ENCODE data around the gene PTPRT. TPM values are rescaled to one million over a fixed set of nuclear protein-coding genes. Genes with fewer than 3 reads are reported as not detected.

PTPRT gene
- total and polyA plus RNA-seq, 9 donors: under 0.01 to 3.2 (median 0.22) TPM; not detected in 1

DNA sequence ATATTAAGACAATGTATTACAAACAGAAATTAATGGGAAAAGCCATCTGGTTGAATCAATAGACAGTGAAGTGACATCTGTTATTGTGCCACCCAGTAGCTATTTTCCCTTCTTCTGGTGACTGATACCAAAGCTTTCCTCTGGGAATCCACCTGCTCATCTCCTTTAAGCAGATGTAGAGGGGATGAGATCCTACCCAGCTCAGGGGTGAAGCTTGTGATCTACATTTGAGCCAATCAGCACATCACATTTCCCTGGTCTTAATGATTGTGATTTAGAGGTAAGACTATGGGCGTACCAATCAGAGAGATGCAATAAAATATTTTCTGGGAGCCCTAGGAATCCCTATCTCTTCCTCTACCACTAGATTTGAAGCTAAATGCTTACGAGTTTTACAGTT, 782.9 kb downstream of the PTPRT start:
- Histone ChIP-seq H3K4me1 (ENCODE audit: insufficient read depth) (no peaks in the 10 kb centered on the region), H3K4me3 (no peak overlapping the region), H3K27me3 (no peaks in the 10 kb centered on the region), H3K27ac (no peak overlapping the region), H3K9me3 (no peaks in the 10 kb centered on the region), H3K36me3 (no peaks in the 10 kb centered on the region)
- no peak for TF ChIP-seq POLR2A (IDR thresholded peaks at IDR 0.05)
- no peak for TF ChIP-seq EP300 (IDR thresholded peaks at IDR 0.05)
- TF ChIP-seq, protein P1, sequence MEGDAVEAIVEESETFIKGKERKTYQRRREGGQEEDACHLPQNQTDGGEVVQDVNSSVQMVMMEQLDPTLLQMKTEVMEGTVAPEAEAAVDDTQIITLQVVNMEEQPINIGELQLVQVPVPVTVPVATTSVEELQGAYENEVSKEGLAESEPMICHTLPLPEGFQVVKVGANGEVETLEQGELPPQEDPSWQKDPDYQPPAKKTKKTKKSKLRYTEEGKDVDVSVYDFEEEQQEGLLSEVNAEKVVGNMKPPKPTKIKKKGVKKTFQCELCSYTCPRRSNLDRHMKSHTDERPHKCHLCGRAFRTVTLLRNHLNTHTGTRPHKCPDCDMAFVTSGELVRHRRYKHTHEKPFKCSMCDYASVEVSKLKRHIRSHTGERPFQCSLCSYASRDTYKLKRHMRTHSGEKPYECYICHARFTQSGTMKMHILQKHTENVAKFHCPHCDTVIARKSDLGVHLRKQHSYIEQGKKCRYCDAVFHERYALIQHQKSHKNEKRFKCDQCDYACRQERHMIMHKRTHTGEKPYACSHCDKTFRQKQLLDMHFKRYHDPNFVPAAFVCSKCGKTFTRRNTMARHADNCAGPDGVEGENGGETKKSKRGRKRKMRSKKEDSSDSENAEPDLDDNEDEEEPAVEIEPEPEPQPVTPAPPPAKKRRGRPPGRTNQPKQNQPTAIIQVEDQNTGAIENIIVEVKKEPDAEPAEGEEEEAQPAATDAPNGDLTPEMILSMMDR (IDR thresholded peaks at IDR 0.05): no peak
- WGBS, 3 donors: 67 to 82% (median 80%) methylated on average over 2 of the region's 2 CpGs
- intact Hi-C loops (cut with DNase I): no loop called here
- DNase-seq: no peak

DNA sequence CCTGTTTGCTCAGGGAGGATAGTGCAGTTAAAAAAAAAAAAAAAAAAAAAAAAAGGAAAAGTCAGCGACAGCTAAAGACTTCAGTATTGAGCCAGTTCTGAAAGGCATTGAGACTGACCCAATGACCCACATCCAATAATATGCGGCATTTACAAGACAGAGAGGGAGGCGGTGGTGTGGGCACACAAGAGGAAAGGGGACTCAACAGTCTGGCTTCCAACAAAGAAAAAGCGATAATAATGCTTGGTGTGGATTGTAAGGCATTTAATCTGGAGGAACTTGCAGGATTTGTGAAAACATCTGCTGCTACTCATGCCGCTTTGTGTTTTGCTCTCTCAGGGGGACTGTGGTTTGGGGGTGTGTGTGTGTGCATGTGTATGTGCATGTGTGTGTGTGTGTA, 787.3 kb downstream of the PTPRT start:
- DNase-seq: no peak
- Histone ChIP-seq H3K27me3 (no peaks in the 10 kb centered on the region), H3K36me3 (no peaks in the 10 kb centered on the region), H3K4me3 (no peak overlapping the region), H3K27ac (no peak overlapping the region), H3K4me1 (ENCODE audit: insufficient read depth) (no peaks in the 10 kb centered on the region), H3K9me3 (no peaks in the 10 kb centered on the region)
- TF ChIP-seq POLR2A (IDR thresholded peaks at IDR 0.05) (no peak), EP300 (IDR thresholded peaks at IDR 0.05) (no peak)
- TF ChIP-seq, protein P1 (IDR thresholded peaks at IDR 0.05): no peak
- intact Hi-C loops (cut with DNase I): no loop called here
- 14 to 51% (median 36%) methylated on average over 5 of the region's 5 CpGs for WGBS, 3 donors

DNA sequence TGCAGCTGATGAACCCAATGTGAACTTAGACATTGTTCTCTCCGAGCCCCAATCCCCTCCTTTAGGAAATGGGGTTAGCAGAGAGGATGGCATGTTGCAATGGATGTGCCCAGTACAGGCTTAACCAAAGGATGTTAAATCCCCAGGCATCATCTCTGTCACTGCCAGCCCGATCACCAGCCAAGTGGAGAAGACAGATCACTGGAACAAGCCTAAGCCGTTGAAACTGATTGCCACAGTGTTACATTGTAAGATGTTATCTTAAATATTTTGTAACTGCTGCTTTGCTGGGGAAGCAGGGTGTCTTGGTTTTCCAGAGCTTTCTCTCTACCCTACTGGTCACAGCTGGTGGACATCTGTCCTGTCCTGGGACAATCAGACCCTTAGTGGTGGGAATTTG, 788.1 kb downstream of the PTPRT start:
- H3K27ac ChIP-seq: no peak overlapping the region
- H3K9me3 ChIP-seq: no peaks in the 10 kb centered on the region
- intact Hi-C loops (cut with DNase I): no loop called here
- no peaks in the 10 kb centered on the region for H3K27me3 ChIP-seq
- TF ChIP-seq POLR2A (IDR thresholded peaks at IDR 0.05) (no peak), EP300 (IDR thresholded peaks at IDR 0.05) (no peak)
- TF ChIP-seq, protein P1 (IDR thresholded peaks at IDR 0.05): no peak
- H3K4me3 ChIP-seq: no peak overlapping the region
- no peak for DNase-seq
- H3K4me1 ChIP-seq (ENCODE audit: insufficient read depth): no peaks in the 10 kb centered on the region
- no peaks in the 10 kb centered on the region for H3K36me3 ChIP-seq
- 66 to 71% (median 68%) methylated on average over 3 of the region's 3 CpGs for WGBS, 3 donors

DNA sequence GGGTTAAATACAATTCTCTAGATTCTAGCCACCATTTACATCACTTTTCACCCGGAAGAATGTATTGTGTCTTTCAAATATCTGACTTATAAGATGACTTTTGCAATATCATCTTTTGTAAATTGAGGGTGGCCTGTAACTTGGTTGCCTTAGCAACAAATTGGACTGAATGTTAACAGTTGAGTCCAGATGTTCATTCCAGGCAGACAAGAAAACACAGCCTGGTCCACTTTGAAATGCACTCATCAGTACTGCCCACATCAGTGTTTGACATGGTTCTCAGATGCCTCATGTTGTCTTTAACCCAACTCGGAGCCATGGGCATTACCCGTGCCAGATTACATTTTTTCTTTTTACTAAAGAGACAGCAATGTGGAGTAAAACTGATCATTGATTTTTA, 789.9 kb downstream of the PTPRT start:
- Histone ChIP-seq H3K27me3 (no peaks in the 10 kb centered on the region), H3K9me3 (no peaks in the 10 kb centered on the region), H3K4me1 (ENCODE audit: insufficient read depth) (no peaks in the 10 kb centered on the region), H3K4me3 (no peak overlapping the region), H3K36me3 (no peaks in the 10 kb centered on the region), H3K27ac (no peak overlapping the region)
- WGBS, 3 donors: 35 to 60% (median 50%) methylated on average over 3 of the region's 3 CpGs
- intact Hi-C loops (cut with DNase I): no loop called here
- TF ChIP-seq EP300 (IDR thresholded peaks at IDR 0.05): no peak
- TF ChIP-seq POLR2A (IDR thresholded peaks at IDR 0.05): no peak
- TF ChIP-seq, protein P1 (IDR thresholded peaks at IDR 0.05): no peak
- no peak for DNase-seq

All from ovary (tissue), 9 donors.